GM19193 (cell line): Measurements from ENCODE around the gene DLGAP5.
A peak's percentile ranks its signal among the peaks of the same experiment; 100 is the strongest.

Source experiments
- POLR2A ChIP-seq: IDR thresholded peaks from 4 replicates; pipeline ENCODE4 v1.6.1; 2011; ENCODE audit not compliant: insufficient read depth, insufficient read length; ENCODE audit errors: extremely low read depth

DLGAP5 gene, protein sequence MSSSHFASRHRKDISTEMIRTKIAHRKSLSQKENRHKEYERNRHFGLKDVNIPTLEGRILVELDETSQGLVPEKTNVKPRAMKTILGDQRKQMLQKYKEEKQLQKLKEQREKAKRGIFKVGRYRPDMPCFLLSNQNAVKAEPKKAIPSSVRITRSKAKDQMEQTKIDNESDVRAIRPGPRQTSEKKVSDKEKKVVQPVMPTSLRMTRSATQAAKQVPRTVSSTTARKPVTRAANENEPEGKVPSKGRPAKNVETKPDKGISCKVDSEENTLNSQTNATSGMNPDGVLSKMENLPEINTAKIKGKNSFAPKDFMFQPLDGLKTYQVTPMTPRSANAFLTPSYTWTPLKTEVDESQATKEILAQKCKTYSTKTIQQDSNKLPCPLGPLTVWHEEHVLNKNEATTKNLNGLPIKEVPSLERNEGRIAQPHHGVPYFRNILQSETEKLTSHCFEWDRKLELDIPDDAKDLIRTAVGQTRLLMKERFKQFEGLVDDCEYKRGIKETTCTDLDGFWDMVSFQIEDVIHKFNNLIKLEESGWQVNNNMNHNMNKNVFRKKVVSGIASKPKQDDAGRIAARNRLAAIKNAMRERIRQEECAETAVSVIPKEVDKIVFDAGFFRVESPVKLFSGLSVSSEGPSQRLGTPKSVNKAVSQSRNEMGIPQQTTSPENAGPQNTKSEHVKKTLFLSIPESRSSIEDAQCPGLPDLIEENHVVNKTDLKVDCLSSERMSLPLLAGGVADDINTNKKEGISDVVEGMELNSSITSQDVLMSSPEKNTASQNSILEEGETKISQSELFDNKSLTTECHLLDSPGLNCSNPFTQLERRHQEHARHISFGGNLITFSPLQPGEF

DNA sequence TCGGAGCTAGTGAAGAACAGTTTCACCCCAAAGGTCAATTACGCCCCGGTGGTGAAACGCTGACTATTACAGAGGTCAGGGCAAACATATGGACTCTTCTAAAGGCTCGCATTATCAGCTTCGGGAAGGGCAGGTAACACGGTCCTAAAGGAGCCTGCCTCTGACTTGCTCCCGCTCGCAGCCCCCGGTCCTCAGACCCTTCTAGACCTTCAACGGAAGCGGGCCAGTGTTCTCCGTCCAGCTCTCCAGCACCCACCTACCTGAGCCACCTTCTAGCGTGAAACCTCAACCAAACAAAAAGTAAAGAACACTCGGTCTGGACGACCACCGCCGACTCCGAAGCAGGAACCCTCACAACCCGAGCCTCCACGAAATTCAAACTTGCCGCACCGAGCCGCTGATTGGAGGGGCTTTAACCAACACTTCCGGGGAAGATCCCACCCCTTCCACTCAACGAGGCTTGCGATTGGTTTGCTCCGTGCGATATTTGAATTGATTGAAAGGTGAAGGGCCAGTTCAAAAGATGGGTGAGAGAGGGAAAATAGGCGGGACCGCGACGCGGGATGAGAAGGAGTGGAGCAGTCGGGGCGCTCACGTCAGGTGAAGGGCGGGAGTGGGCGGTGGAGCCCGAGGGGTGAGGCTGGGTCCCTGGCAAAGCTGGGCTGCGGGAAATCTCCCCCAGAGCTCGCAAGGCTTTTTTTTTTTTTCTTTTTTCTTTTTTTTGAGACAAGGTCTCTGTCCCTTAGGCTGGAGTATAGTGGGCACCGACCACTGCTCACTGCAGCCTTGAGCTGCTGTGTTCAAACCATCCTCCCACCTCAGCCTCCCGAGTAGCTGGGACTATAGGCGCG, at the start of gene DLGAP5:
TSS of gene DLGAP5 (minus strand) at position 383 of the 851 bp plus-strand sequence. CDS start 2,406 bp downstream, outside the sequence.
- peak; percentile 76 for TF ChIP-seq POLR2A

- TF ChIP-seq POLR2A, result no peak
These were observed 49.3 kb upstream of the DLGAP5 start for GRCh38 chr14:55240526-55241178.

- no peak for TF ChIP-seq POLR2A
These were observed 47.9 kb upstream of the DLGAP5 start for GRCh38 chr14:55239320-55239719.

GRCh38 chr14:55238019-55238680, 46.8 kb upstream of the DLGAP5 start:
- no peak for TF ChIP-seq POLR2A

- no peak for TF ChIP-seq POLR2A
These were observed 42.2 kb upstream of the DLGAP5 start for GRCh38 chr14:55233591-55233990.

DNA sequence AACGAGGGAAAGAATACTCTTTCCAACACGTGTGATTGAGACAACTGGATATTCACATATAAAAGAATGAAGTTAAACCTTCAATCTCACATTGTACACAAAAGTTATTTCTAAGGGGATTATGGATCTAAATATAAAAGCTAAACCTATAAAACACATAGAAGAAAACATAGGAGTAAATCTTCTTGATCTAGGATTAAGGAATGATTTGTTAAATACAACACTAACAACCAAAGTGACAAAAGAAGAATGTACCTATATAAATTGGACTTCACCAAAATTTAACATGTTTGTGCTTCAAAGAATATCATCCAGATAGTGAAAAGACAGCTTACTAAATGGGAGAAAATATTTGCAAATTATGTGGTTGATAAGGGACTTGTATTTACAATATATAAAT, 36.9 kb upstream of the DLGAP5 start:
- no peak for TF ChIP-seq POLR2A

DNA sequence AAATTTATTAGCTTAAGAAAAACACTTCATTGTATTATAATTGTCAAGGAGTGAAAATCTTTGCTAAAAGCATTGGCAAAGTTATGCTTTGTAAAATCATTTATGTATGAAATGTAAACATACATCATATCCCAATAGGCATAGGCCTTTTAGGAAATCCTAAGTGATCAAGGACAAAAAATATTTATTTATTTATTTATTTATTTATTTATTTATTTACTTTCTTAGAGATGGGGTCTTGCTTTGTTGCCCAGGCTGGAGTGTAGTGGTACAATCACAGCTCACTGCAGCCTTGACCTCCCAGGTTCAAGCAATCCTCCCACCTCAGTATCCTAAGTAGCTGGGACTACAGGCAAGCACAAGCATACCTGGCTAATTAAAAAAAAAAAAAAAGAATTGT, 32.0 kb upstream of the DLGAP5 start:
- TF ChIP-seq POLR2A, result no peak

DNA sequence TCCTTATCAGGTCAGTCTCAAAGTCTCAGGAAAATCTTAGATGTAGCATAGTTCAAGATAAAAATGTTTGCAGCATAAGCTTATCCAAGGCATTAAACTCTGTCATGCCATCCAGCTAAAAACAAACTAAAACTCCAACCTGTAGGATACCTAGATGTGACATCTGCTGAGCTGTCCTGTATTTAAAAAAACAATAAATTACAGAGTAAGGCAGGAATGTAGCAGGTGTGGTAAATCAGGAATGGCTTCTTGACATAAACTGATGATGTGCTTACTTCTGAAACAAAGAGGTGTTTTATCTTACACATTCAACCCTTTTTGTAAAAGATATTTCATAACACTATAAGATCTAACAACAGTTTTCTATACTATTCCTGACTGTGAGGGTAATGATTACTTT, 30.6 kb upstream of the DLGAP5 start:
- TF ChIP-seq POLR2A, result no peak

DNA sequence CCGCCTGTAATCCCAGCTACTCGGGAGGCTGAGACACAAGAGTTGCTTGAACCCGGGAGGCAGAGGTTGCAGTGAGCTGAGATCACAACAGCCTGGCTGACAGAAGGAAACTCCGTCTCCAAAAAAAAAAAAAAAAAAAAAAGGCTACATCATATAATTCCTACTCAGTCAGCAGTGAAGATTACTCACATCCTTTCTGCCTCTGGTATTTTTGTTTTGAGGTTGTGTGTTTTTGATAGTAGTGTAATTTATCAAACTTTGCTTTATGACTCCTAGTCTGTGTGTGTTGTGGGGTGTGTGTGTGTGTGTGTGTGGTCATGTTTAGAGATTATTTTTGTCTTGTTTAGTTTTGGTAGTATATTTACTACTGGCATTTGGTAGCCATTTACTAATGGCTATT, 29.8 kb upstream of the DLGAP5 start:
- no peak for TF ChIP-seq POLR2A

- no peak for TF ChIP-seq POLR2A
These were observed 28.8 kb upstream of the DLGAP5 start for GRCh38 chr14:55220230-55220629.

GRCh38 chr14:55212634-55213033, 21.2 kb upstream of the DLGAP5 start:
- no peak for TF ChIP-seq POLR2A

DNA sequence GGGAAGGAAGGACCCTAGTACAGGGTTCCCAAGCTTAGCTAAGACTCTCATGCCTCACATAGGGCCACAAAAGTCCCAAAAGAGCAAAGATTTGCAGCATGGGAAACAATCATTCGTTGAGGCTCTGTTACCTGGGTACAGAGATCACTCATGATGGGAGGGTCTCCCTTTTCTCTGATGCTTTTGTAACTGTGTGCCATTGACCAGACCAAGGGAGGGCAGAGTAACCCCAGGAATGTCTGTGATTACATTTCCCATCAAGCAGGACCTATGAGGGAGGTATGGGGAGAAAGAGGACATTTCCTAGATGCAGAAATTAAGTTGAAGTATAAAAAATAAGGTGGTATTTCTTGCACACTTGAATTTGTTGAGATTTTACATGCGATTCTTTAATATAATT, 16.4 kb upstream of the DLGAP5 start:
- no peak for TF ChIP-seq POLR2A

GRCh38 chr14:55206175-55206693, 14.8 kb upstream of the DLGAP5 start:
- no peak for TF ChIP-seq POLR2A
